ENCODE data around the gene MYOCOS.
"Not testable (repeated sequence)": the region's sequence is repeated elsewhere in the genome, so short reads cannot be mapped to it uniquely, and the experiment has no call there.

Gene MYOCOS

GRCh38 chr1:171627020-171627419 lies 5.0 kb downstream of the MYOCOS start:
- DNase-seq, result no peak

- no peak for DNase-seq
Observed at GRCh38 chr1:171628225-171628624, 6.2 kb downstream of the MYOCOS start.

GRCh38 chr1:171635661-171636060 lies 13.6 kb downstream of the MYOCOS start:
- no peak for DNase-seq

- no peak for DNase-seq
Observed at GRCh38 chr1:171636141-171636540, 14.1 kb downstream of the MYOCOS start.

- DNase-seq, result no peak
Observed at GRCh38 chr1:171637928-171638576, 16.0 kb downstream of the MYOCOS start.

GRCh38 chr1:171640225-171640624 lies 18.2 kb downstream of the MYOCOS start:
- no peak for DNase-seq

GRCh38 chr1:171641076-171641864 lies 19.2 kb downstream of the MYOCOS start:
- DNase-seq, result no peak

GRCh38 chr1:171642197-171642596 lies 20.2 kb downstream of the MYOCOS start:
- DNase-seq, result no peak

- DNase-seq, result no peak
Observed at GRCh38 chr1:171643156-171643555, 21.1 kb downstream of the MYOCOS start.

- DNase-seq, result peak; percentile 84
Observed at GRCh38 chr1:171644805-171645483, 22.9 kb downstream of the MYOCOS start.

- DNase-seq, result peak; percentile 41
Observed at GRCh38 chr1:171645553-171646248, 23.7 kb downstream of the MYOCOS start.

GRCh38 chr1:171646249-171646560 lies 24.2 kb downstream of the MYOCOS start:
- no peak for DNase-seq

- no peak for DNase-seq
Observed at GRCh38 chr1:171652234-171652822, 30.3 kb downstream of the MYOCOS start, which contains the start of gene MYOC. MYOC (minus strand) TSS chr1:171652688; CDS start chr1:171652611, 77 bp downstream.

- DNase-seq, result no peak
Observed at GRCh38 chr1:171653796-171654195, 31.8 kb downstream of the MYOCOS start.

GRCh38 chr1:171654201-171654941 lies 32.3 kb downstream of the MYOCOS start:
- peak; percentile 46 for DNase-seq

GRCh38 chr1:171654942-171655745 lies 33.1 kb downstream of the MYOCOS start:
- DNase-seq, result peak; percentile 67

- DNase-seq, result no peak
Observed at GRCh38 chr1:171655746-171656116, 33.7 kb downstream of the MYOCOS start.

- DNase-seq, result not testable (repeated sequence)
Observed at GRCh38 chr1:171656206-171656605, 34.2 kb downstream of the MYOCOS start.

GRCh38 chr1:171661076-171661650 lies 39.1 kb downstream of the MYOCOS start:
- no peak for DNase-seq

- DNase-seq, result no peak
Observed at GRCh38 chr1:171663036-171663853, 41.2 kb downstream of the MYOCOS start.
